Right lobe of liver (tissue), 4 donors: ENCODE data around the gene TIMP3.

Experiments
- CTCF ChIP-seq, 4 donors: fragments of 200-600 bp in 3 of 4; fragments of 450-650 bp in 1 of 4; IDR thresholded peaks; one replicate each; pipeline versions ENCODE4 v1.5.1 to v1.8.0; 2016 to 2022; ENCODE audit warnings: antibody characterized with exemption in 4 of 4, mild to moderate bottlenecking in 2 of 4
- POLR2A ChIP-seq: fragments of 450-650 bp; IDR thresholded peaks from one replicate; pipeline ENCODE4 v1.6.1; 2017; ENCODE audit warnings: antibody characterized with exemption, mild to moderate bottlenecking
- donor health status: DM: no; HTN: no; CAD: no.
- donor health status: DM: no; HTN: no; CAD: no.
- donor health status: DM: no; HTN: yes; CAD: no.

- TF ChIP-seq CTCF (IDR thresholded peaks at IDR 0.05): no peak
- no peak for TF ChIP-seq POLR2A
Observed at GRCh38 chr22:32868946-32869345, 67.4 kb downstream of the TIMP3 start.
